ENCODE measurements around the gene MATN1.

The MATN1 gene

DNA sequence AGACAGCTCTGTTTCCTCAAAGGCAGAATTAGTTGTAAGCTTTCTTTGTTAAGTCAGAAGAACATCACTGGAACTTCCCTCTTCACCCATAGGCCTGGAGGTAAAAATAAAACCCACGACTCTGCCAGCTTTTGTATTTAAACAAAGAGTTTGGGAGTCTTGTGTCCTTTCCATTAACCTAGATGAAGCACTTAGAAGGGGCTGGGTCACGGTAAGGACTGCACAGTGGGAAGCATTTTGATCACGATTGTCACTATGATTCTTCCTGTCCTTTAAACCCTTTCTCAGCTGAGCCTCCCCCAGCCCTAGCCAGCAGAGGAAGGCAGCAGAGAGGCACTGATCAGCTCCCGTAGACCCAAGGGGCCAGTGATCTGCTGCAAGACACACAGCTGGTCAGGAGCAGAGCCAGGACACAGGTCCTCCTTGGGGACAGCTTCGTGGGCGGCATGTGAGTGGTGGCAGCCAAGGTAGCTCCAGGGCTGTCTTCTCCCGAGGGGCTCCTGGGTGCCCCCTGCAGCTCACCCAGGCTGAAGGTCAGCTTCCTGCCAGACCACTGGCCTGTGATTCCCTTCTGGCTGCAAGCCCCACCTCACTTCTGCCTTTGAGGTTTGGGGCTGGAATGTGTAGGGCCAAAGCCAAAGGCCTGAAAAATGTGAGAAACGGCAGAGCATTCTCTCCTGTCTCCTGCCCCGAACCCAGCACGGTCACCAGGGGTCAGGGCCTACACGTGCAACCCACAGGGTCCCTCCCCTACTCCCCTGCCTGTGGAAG lies 38.2 kb upstream of the MATN1 start:
- H3K27me3 Mint-ChIP-seq: no peaks in the 10 kb centered on the region
- no peaks in the 10 kb centered on the region for H3K9me3 Mint-ChIP-seq (ENCODE audit: low read depth)
- H3K27ac Mint-ChIP-seq: peak overlapping the region; percentile 83
- peak overlapping the region; percentile 99 for H3K4me3 Mint-ChIP-seq
- H3K36me3 Mint-ChIP-seq: no peaks in the 10 kb centered on the region
- peaks cover 85% of the 10 kb centered on the region for H3K4me1 Mint-ChIP-seq (ENCODE audit: low read depth)

- peak overlapping the region; percentile 82 for H3K27ac Mint-ChIP-seq
- no peaks in the 10 kb centered on the region for H3K27me3 Mint-ChIP-seq
- no peaks in the 10 kb centered on the region for H3K36me3 Mint-ChIP-seq
- peaks cover 80% of the 10 kb centered on the region for H3K4me1 Mint-ChIP-seq (ENCODE audit: low read depth)
- peak overlapping the region; percentile 99 for H3K4me3 Mint-ChIP-seq
- H3K9me3 Mint-ChIP-seq (ENCODE audit: low read depth): no peaks in the 10 kb centered on the region
These were observed 37.4 kb upstream of the MATN1 start for GRCh38 chr1:30760596-30761324.

GRCh38 chr1:30759718-30760281 lies 36.4 kb upstream of the MATN1 start:
- H3K36me3 Mint-ChIP-seq: no peaks in the 10 kb centered on the region
- H3K27me3 Mint-ChIP-seq: no peaks in the 10 kb centered on the region
- peaks cover 80% of the 10 kb centered on the region for H3K4me1 Mint-ChIP-seq (ENCODE audit: low read depth)
- peak overlapping the region; percentile 99 for H3K4me3 Mint-ChIP-seq
- H3K27ac Mint-ChIP-seq: peak overlapping the region; percentile 82
- no peaks in the 10 kb centered on the region for H3K9me3 Mint-ChIP-seq (ENCODE audit: low read depth)

DNA sequence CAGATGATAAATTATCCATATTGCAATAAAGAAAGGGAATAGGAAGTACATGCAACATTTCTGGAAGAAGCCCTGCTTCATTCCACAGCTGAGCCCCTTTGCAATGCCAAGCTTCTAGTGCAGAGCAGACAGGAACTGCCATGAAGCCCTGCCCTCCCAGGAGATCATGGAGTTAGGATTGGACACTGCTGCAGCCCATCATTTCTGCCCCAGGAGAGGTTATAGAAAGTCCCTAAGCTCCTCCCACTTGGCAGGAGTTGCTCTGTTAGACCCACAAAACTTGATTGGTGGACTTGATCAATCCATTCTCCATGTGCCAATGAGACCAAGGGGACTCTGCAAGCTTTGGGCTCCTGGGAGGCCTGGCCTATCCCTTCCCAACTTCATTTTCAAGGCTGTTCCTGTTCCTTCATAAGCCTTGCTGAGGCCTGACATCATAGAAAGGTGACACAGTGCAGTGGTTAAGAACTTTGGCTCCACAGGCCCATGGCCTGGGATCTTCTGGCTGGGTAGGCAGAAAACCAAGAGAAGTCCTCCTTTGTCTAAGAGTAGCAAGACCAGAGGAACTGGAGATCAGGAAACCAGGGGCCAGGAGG lies 35.5 kb upstream of the MATN1 start:
- peak overlapping the region; percentile 54 for H3K27ac Mint-ChIP-seq
- no peaks in the 10 kb centered on the region for H3K9me3 Mint-ChIP-seq (ENCODE audit: low read depth)
- peaks cover 86% of the 10 kb centered on the region for H3K4me1 Mint-ChIP-seq (ENCODE audit: low read depth)
- H3K4me3 Mint-ChIP-seq: peak overlapping the region; percentile 99
- no peaks in the 10 kb centered on the region for H3K27me3 Mint-ChIP-seq
- no peaks in the 10 kb centered on the region for H3K36me3 Mint-ChIP-seq

DNA sequence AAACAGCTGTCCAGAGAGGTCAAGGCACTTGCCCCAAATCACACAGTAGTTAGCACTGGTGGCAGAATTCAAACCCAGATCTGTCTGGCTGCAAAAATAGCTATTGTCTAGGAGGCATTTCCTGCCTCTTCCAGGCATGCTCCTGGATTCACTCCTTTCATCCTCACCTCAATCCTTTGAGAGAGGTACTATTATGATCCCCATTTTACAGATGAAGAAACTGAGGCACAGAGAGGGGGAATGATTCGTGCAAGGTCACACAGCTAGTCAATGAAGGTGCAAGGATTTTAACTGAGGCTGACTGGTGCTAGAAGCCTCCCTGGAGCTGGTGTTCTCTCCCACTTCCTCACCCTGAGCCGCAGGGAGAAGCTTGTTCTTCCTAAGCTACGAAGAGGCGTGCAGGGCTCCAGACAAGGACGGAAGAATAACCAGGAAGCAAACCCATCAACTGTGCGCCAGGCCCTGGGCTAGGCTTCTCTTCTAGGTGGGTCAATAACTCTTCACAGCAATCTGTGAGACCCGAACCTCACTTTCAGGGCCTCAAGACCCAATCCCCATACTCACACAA lies 34.8 kb upstream of the MATN1 start:
- H3K4me1 Mint-ChIP-seq (ENCODE audit: low read depth): peaks cover 89% of the 10 kb centered on the region
- no peaks in the 10 kb centered on the region for H3K27me3 Mint-ChIP-seq
- no peaks in the 10 kb centered on the region for H3K36me3 Mint-ChIP-seq
- peak overlapping the region; percentile 54 for H3K27ac Mint-ChIP-seq
- H3K4me3 Mint-ChIP-seq: peak overlapping the region; percentile 99
- no peaks in the 10 kb centered on the region for H3K9me3 Mint-ChIP-seq (ENCODE audit: low read depth)

GRCh38 chr1:30757352-30758120 lies 34.2 kb upstream of the MATN1 start, which contains the start of gene LAPTM5:
TSS of gene LAPTM5 (minus strand) at chr1:30757774. CDS start at chr1:30757745, 29 bp downstream.
- H3K4me1 Mint-ChIP-seq (ENCODE audit: low read depth): peaks cover 88% of the 10 kb centered on the region
- H3K4me3 Mint-ChIP-seq: peak within 1 kb of the TSS; percentile 99
- H3K27me3 Mint-ChIP-seq: no peaks in the 10 kb centered on the region
- H3K27ac Mint-ChIP-seq: peak within 1 kb of the TSS; percentile 100
- H3K36me3 Mint-ChIP-seq: no peaks in the 10 kb centered on the region
- H3K9me3 Mint-ChIP-seq (ENCODE audit: low read depth): no peaks in the 10 kb centered on the region

DNA sequence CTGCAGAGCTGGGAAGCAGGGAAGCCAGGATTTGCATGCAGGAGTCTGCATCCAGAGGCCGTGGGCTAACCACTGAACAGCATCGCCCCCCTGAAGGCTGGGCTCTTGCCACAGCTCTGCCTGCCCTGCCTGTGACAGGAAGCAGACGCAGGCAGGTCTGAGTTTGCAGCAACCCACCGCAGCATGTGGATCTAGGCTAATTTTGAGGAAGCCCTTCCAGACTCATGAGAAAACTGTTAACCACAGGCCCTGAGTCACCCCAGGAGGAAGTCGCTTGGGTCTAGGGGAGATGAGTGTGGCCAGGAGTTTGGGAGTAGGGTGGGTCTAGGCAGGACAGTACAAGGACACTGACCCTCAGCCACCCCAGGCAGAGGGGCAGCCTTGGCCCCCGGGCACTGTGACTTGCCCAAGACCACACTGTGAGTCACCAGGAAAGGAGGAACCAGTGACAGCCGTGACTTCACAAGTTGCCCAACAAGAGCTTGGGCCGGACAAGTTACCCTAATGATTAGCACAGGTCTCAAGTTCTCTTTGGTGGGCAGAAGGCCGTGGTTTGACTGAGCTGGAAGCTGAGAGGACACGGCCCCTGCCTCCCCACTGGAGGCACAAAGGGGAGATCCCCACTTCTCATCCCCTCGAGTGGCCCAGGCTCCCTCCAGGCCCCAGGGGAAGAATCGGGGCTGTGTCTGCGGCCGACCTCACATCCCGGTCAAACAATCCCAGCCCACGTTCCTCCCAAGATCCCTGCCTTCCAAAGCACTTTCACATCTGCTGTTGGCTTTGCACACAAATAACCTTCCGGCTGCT lies 33.4 kb upstream of the MATN1 start:
- no peaks in the 10 kb centered on the region for H3K36me3 Mint-ChIP-seq
- H3K4me1 Mint-ChIP-seq (ENCODE audit: low read depth): peaks cover 89% of the 10 kb centered on the region
- no peaks in the 10 kb centered on the region for H3K9me3 Mint-ChIP-seq (ENCODE audit: low read depth)
- peak overlapping the region; percentile 99 for H3K4me3 Mint-ChIP-seq
- peak overlapping the region; percentile 100 for H3K27ac Mint-ChIP-seq
- H3K27me3 Mint-ChIP-seq: no peaks in the 10 kb centered on the region

DNA sequence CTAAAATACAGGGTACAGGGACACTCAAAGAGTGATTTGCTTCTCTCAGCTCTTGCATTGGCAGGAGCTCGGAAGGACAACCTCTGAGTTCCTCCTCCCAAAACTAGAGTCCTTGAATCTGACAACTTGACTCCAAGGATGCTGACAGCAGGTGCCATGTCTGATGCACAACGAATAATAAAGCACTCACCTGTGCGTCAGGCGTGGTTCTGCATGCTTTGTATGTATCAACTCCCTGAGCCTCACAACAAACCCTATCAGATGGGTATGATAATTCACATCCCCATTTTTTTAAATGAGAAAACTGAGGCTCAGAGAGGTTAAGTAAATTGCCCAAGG lies 32.8 kb upstream of the MATN1 start:
- Mint-ChIP-seq H3K36me3 (no peaks in the 10 kb centered on the region), H3K4me3 (peak overlapping the region; percentile 99), H3K9me3 (ENCODE audit: low read depth) (no peaks in the 10 kb centered on the region)

DNA sequence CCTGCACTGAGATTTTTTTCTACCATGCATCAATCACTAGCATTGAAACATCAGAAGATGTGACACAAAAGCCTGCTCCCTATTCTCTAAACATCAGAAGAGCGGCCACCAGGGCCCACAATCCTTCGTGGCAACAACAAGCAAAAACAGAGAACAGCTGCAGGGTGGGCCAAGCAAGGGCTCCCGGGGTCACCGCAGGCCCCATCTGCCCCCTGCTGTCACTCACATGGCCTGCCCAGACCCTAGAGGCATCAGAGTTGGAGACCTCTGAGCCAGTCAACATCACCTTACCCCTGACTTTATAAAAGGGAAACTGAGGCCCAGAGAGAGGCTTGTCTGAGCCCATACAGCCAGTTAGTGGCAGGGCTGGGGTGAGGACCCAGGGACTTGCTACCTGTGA lies 32.4 kb upstream of the MATN1 start:
- Mint-ChIP-seq H3K27ac (peak overlapping the region; percentile 100), H3K36me3 (no peaks in the 10 kb centered on the region), H3K27me3 (no peaks in the 10 kb centered on the region), H3K4me3 (peak overlapping the region; percentile 99), H3K9me3 (ENCODE audit: low read depth) (no peaks in the 10 kb centered on the region), H3K4me1 (ENCODE audit: low read depth) (peaks cover 88% of the 10 kb centered on the region)

More for the DNA sequence above, 32.8 kb upstream of the MATN1 start:
- Mint-ChIP-seq H3K27me3 (no peaks in the 10 kb centered on the region), H3K4me1 (ENCODE audit: low read depth) (peaks cover 89% of the 10 kb centered on the region), H3K27ac (peak overlapping the region; percentile 100)

DNA sequence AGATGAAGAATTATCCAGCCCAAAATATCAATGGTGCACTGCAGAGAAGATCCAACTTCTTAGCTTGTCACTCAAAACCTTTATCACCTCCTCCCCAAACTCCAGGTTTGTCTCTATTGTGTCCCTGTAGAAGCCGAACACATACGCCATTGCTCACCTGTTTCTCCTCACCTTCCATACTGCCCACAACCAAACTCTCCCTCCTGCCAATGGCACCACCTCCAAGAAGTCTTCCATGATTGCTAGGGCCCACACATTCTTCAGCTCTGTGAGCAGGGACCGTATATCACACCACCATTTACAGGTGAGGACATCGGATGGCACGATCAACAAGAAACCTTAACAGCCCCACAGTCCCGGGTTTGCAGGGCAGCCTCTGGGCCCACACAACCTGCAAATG lies 31.9 kb upstream of the MATN1 start:
- no peaks in the 10 kb centered on the region for H3K9me3 Mint-ChIP-seq (ENCODE audit: low read depth)
- peak overlapping the region; percentile 99 for H3K4me3 Mint-ChIP-seq
- peaks cover 88% of the 10 kb centered on the region for H3K4me1 Mint-ChIP-seq (ENCODE audit: low read depth)
- no peaks in the 10 kb centered on the region for H3K27me3 Mint-ChIP-seq
- peak overlapping the region; percentile 100 for H3K27ac Mint-ChIP-seq
- H3K36me3 Mint-ChIP-seq: no peaks in the 10 kb centered on the region

DNA sequence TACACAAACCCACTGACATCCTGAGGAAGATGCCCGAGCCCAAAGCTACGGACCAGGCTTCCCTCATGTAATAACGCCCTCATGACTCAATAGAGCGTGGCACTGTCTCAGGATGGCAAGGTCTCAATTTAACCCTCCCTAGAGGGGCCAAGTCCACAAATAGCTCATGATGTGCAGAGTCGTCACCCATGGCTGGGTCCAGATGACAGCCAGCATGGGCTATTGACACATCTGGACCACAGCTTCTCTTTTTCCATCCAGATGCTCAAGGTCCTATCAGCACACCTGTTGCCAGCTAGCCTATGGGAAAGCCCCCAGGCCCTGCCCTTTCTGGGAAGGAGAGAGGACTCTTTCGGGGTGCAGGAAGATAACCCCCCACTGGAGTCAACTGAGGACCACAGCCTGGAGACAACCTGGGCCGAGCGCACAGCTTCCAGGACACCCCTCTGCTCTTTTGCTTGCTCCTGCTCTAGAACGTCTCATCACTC lies 31.3 kb upstream of the MATN1 start:
- peak overlapping the region; percentile 100 for H3K27ac Mint-ChIP-seq
- no peaks in the 10 kb centered on the region for H3K27me3 Mint-ChIP-seq
- peaks cover 88% of the 10 kb centered on the region for H3K4me1 Mint-ChIP-seq (ENCODE audit: low read depth)
- peak overlapping the region; percentile 99 for H3K4me3 Mint-ChIP-seq
- no peaks in the 10 kb centered on the region for H3K36me3 Mint-ChIP-seq
- no peaks in the 10 kb centered on the region for H3K9me3 Mint-ChIP-seq (ENCODE audit: low read depth)

- H3K36me3 Mint-ChIP-seq: no peaks in the 10 kb centered on the region
- peak overlapping the region; percentile 100 for H3K27ac Mint-ChIP-seq
- H3K9me3 Mint-ChIP-seq (ENCODE audit: low read depth): no peaks in the 10 kb centered on the region
- H3K4me1 Mint-ChIP-seq (ENCODE audit: low read depth): peaks cover 88% of the 10 kb centered on the region
- H3K4me3 Mint-ChIP-seq: peak overlapping the region; percentile 99
- no peaks in the 10 kb centered on the region for H3K27me3 Mint-ChIP-seq
These were observed 30.3 kb upstream of the MATN1 start for GRCh38 chr1:30753660-30754123.

DNA sequence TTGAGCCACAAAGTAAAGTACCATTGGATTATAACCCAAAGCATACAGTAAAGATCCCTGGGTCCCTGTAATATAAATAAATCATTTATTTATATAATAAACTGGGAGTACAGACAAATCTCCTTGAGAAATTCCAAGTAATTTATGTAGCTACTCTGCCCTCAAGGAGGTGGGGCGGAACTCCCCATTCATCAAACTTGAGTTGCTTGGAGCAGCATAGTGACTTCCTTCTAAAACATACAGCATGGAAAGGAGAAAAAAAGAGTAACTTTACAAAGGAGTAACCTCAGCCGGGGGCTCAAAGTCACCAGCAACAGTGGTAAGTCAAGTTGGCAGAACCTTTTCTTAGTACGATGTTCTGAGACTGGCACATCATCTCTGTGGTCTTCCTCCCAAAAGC lies 29.7 kb upstream of the MATN1 start:
- Mint-ChIP-seq H3K4me3 (peak overlapping the region; percentile 99), H3K36me3 (no peaks in the 10 kb centered on the region), H3K27me3 (no peaks in the 10 kb centered on the region), H3K27ac (peak overlapping the region; percentile 100), H3K9me3 (ENCODE audit: low read depth) (no peaks in the 10 kb centered on the region), H3K4me1 (ENCODE audit: low read depth) (peaks cover 88% of the 10 kb centered on the region)
